ENCODE measurements around the gene SLC7A9.
"Not testable (repeated sequence)": the region's sequence is repeated elsewhere in the genome, so short reads cannot be mapped to it uniquely, and the experiment has no call there.

The SLC7A9 gene

GRCh38 chr19:32800191-32800590, 69.4 kb downstream of the SLC7A9 start:
- no peak overlapping the region for H3K4me3 ChIP-seq (ENCODE audit: low read length in 2 of 2)
- H3K9ac ChIP-seq (ENCODE audit: low read length in 2 of 2): no peak overlapping the region
- no peaks in the 10 kb centered on the region for H3K9me3 ChIP-seq (ENCODE audit: control insufficient read depth in 2 of 2, low read length in 2 of 2)
- no peaks in the 10 kb centered on the region for H3K4me1 ChIP-seq (ENCODE audit: control insufficient read depth, insufficient read depth, low read length)
- no peaks in the 10 kb centered on the region for H3K36me3 ChIP-seq (ENCODE audit: control insufficient read depth in 2 of 2, insufficient read depth in 2 of 2, low read length in 2 of 2)
- no peaks in the 10 kb centered on the region for H3K27me3 ChIP-seq (ENCODE audit: control insufficient read depth in 1 of 2, insufficient read depth in 2 of 2, low read length in 2 of 2)
- no peak overlapping the region for H3K27ac ChIP-seq (ENCODE audit: low read length)

GRCh38 chr19:32798201-32798600, 71.4 kb downstream of the SLC7A9 start:
- Histone ChIP-seq H3K4me3 (ENCODE audit: low read length in 2 of 2) (no peak overlapping the region), H3K9me3 (ENCODE audit: control insufficient read depth in 2 of 2, low read length in 2 of 2) (no peaks in the 10 kb centered on the region), H3K4me1 (ENCODE audit: control insufficient read depth, insufficient read depth, low read length) (no peaks in the 10 kb centered on the region), H3K36me3 (ENCODE audit: control insufficient read depth in 2 of 2, insufficient read depth in 2 of 2, low read length in 2 of 2) (no peaks in the 10 kb centered on the region), H3K27me3 (ENCODE audit: control insufficient read depth in 1 of 2, insufficient read depth in 2 of 2, low read length in 2 of 2) (no peaks in the 10 kb centered on the region), H3K27ac (ENCODE audit: low read length) (no peak overlapping the region), H3K9ac (ENCODE audit: low read length in 2 of 2) (no peak overlapping the region)

GRCh38 chr19:32789429-32789828, 80.1 kb downstream of the SLC7A9 start:
- H3K9me3 ChIP-seq (ENCODE audit: control insufficient read depth in 2 of 2, low read length in 2 of 2): no peaks in the 10 kb centered on the region
- no peak overlapping the region for H3K9ac ChIP-seq (ENCODE audit: low read length in 2 of 2)
- H3K27ac ChIP-seq (ENCODE audit: low read length): no peak overlapping the region
- H3K4me3 ChIP-seq (ENCODE audit: low read length in 2 of 2): no peak overlapping the region
- H3K36me3 ChIP-seq (ENCODE audit: control insufficient read depth in 2 of 2, insufficient read depth in 2 of 2, low read length in 2 of 2): no peaks in the 10 kb centered on the region
- H3K4me1 ChIP-seq (ENCODE audit: control insufficient read depth, insufficient read depth, low read length): no peaks in the 10 kb centered on the region
- H3K27me3 ChIP-seq (ENCODE audit: control insufficient read depth in 1 of 2, insufficient read depth in 2 of 2, low read length in 2 of 2): no peaks in the 10 kb centered on the region

GRCh38 chr19:32787895-32788294, 81.7 kb downstream of the SLC7A9 start:
- not testable (repeated sequence) for H3K4me1 ChIP-seq (ENCODE audit: control insufficient read depth, insufficient read depth, low read length); H3K27ac ChIP-seq (ENCODE audit: low read length); H3K4me3 ChIP-seq (ENCODE audit: low read length in 2 of 2); H3K27me3 ChIP-seq (ENCODE audit: control insufficient read depth in 1 of 2, insufficient read depth in 2 of 2, low read length in 2 of 2); H3K36me3 ChIP-seq (ENCODE audit: control insufficient read depth in 2 of 2, insufficient read depth in 2 of 2, low read length in 2 of 2); H3K9ac ChIP-seq (ENCODE audit: low read length in 2 of 2); H3K9me3 ChIP-seq (ENCODE audit: control insufficient read depth in 2 of 2, low read length in 2 of 2)

DNA sequence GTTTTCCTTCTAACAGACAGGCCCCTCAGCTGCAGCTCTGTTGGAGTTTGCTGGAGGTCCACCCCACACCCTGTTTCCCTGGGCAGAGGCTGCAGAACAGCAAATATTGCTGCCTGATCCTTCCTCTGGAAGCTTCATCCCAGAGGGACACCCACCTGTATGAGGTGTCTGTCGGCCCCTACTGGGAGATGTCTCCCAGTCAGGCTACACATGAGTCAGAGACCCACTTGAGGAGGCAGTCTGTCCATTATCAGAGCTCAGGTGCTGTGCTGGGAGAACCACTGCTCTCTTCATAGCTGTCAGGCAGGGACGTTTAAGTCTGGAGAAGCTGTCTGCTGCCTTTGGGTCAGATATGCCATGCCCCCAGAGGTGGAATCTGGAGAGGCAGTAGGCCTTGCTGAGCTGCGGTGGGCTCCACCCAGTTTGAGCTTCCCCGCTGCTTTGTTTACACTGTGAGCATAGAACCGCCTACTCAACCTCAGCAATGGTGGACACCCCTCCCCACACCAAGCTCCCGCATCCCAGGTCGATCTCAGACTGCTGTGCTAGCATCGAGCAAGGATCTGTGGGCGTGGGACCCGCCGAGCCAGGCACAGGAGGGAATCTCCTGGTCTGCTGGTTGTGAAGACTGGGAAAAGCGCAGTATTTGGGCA, 82.3 kb downstream of the SLC7A9 start:
- H3K27me3 ChIP-seq (ENCODE audit: control insufficient read depth in 1 of 2, insufficient read depth in 2 of 2, low read length in 2 of 2); H3K4me3 ChIP-seq (ENCODE audit: low read length in 2 of 2); H3K36me3 ChIP-seq (ENCODE audit: control insufficient read depth in 2 of 2, insufficient read depth in 2 of 2, low read length in 2 of 2); H3K27ac ChIP-seq (ENCODE audit: low read length); H3K9ac ChIP-seq (ENCODE audit: low read length in 2 of 2); H3K9me3 ChIP-seq (ENCODE audit: control insufficient read depth in 2 of 2, low read length in 2 of 2); H3K4me1 ChIP-seq (ENCODE audit: control insufficient read depth, insufficient read depth, low read length): not testable (repeated sequence)

DNA sequence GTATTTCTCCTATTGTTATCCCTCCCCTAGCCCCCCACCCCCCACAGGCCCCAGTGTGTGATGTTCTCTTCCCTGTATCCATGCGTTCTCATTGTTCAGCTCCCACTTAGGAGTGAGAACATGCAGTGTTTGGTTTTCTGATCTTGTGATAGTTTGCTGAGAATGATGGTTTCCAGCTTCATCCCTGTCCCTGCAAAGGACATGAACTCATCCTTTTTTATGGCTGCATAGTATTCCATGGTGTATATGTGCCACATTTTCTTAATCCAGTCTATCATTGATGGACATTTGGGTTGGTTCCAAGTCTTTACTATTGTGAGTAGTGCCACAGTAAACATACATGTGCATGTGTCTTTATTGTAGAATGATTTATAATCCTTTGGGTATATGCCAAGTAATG, 87.5 kb downstream of the SLC7A9 start:
- H3K4me1 ChIP-seq (ENCODE audit: control insufficient read depth, insufficient read depth, low read length); H3K4me3 ChIP-seq (ENCODE audit: low read length in 2 of 2); H3K9me3 ChIP-seq (ENCODE audit: control insufficient read depth in 2 of 2, low read length in 2 of 2); H3K36me3 ChIP-seq (ENCODE audit: control insufficient read depth in 2 of 2, insufficient read depth in 2 of 2, low read length in 2 of 2); H3K27me3 ChIP-seq (ENCODE audit: control insufficient read depth in 1 of 2, insufficient read depth in 2 of 2, low read length in 2 of 2); H3K27ac ChIP-seq (ENCODE audit: low read length); H3K9ac ChIP-seq (ENCODE audit: low read length in 2 of 2): not testable (repeated sequence)

GRCh38 chr19:32781280-32781679, 88.3 kb downstream of the SLC7A9 start:
- peaks cover 5 to 7% of the 10 kb centered on the region in 2 donors for H3K9me3 ChIP-seq (ENCODE audit: control insufficient read depth in 2 of 2, low read length in 2 of 2)
- no peaks in the 10 kb centered on the region for H3K27me3 ChIP-seq (ENCODE audit: control insufficient read depth in 1 of 2, insufficient read depth in 2 of 2, low read length in 2 of 2)
- H3K27ac ChIP-seq (ENCODE audit: low read length): no peak overlapping the region
- H3K4me3 ChIP-seq (ENCODE audit: low read length in 2 of 2): no peak overlapping the region
- no peak overlapping the region for H3K9ac ChIP-seq (ENCODE audit: low read length in 2 of 2)
- H3K4me1 ChIP-seq (ENCODE audit: control insufficient read depth, insufficient read depth, low read length): no peaks in the 10 kb centered on the region
- H3K36me3 ChIP-seq (ENCODE audit: control insufficient read depth in 2 of 2, insufficient read depth in 2 of 2, low read length in 2 of 2): no peaks in the 10 kb centered on the region
